Measurements from ENCODE around the gene CPPED1.

Gene CPPED1

DNA sequence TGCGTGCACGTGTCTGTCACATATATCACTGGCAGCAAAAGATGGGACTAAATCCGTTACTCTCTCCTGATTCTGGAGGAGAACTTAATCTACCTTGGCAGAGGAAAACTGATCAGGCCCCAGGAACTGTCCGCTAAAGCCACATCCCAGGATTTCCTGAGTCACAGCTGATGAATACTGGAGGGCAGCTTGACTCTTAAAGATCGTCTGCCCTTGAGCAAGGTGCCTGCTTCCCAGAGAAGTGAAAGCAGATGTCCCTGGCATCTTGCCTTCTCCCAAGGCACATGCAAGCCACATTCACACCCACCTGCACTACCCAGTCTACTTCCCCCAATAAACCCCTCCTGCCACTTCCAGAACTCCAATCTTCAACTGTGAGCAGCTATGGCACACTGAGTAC, 99.8 kb downstream of the CPPED1 start:
- no peak for DNase-seq (ENCODE audit: low read depth)
- TF ChIP-seq, protein P1, sequence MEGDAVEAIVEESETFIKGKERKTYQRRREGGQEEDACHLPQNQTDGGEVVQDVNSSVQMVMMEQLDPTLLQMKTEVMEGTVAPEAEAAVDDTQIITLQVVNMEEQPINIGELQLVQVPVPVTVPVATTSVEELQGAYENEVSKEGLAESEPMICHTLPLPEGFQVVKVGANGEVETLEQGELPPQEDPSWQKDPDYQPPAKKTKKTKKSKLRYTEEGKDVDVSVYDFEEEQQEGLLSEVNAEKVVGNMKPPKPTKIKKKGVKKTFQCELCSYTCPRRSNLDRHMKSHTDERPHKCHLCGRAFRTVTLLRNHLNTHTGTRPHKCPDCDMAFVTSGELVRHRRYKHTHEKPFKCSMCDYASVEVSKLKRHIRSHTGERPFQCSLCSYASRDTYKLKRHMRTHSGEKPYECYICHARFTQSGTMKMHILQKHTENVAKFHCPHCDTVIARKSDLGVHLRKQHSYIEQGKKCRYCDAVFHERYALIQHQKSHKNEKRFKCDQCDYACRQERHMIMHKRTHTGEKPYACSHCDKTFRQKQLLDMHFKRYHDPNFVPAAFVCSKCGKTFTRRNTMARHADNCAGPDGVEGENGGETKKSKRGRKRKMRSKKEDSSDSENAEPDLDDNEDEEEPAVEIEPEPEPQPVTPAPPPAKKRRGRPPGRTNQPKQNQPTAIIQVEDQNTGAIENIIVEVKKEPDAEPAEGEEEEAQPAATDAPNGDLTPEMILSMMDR (IDR thresholded peaks at IDR 0.05; ENCODE audit: low read depth, low read length, missing control alignments) = no peak
- in situ Hi-C loops (cut with HindIII; ENCODE audit: low sequenced_read_pairs) = no loop called here

DNA sequence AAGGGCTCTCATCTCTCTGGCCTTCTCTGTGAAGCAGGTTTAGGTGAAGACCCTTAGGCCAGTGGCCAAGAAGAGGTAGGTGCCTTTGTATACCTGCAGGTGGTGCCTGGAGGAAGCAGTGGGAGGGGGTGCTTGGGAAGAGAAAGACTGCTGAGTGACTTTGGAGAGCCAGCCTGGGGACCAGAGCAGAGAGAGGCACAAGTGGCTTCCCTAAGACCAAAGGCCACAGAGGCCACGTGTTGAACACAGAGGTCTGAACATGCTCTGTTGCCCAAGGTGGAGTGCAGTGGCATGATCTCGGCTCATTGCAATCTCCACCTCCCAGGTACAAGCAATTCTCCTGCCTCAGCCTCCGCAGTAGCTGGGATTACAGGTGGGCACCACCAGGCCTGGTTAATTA, 103.5 kb downstream of the CPPED1 start:
- no peak overlapping the region for H3K4me3 ChIP-seq (ENCODE audit: low read depth, low read length)
- in situ Hi-C loops (cut with HindIII; ENCODE audit: low sequenced_read_pairs) = no loop called here
- no peak for DNase-seq (ENCODE audit: low read depth)
- TF ChIP-seq, protein P1 (IDR thresholded peaks at IDR 0.05; ENCODE audit: low read depth, low read length, missing control alignments) = no peak

More for the DNA sequence above, 99.8 kb downstream of the CPPED1 start:
- no peak overlapping the region for H3K4me3 ChIP-seq (ENCODE audit: low read depth, low read length)

DNA sequence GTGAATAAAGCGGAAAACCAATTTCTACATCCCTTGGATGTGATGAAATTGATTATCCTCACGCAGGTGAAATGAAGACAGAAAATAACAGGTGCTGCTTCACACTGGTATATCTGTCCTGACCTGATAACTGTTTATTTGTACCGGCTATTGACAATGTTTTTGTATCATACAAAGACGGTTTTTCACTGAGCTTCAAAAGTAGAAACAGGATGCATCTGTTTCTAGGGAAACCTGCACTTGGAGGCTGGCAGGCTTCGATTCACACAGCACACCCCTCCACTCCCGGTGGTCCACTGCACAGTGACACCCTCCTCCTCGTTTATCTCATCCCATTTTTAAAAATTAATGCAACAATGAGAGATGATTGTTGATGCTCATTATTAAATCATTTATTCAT, 104.5 kb downstream of the CPPED1 start:
- TF ChIP-seq, protein P1 (IDR thresholded peaks at IDR 0.05; ENCODE audit: low read depth, low read length, missing control alignments) = no peak
- H3K4me3 ChIP-seq (ENCODE audit: low read depth, low read length) = no peak overlapping the region
- in situ Hi-C loops (cut with HindIII; ENCODE audit: low sequenced_read_pairs) = no loop called here
- no peak for DNase-seq (ENCODE audit: low read depth)

DNA sequence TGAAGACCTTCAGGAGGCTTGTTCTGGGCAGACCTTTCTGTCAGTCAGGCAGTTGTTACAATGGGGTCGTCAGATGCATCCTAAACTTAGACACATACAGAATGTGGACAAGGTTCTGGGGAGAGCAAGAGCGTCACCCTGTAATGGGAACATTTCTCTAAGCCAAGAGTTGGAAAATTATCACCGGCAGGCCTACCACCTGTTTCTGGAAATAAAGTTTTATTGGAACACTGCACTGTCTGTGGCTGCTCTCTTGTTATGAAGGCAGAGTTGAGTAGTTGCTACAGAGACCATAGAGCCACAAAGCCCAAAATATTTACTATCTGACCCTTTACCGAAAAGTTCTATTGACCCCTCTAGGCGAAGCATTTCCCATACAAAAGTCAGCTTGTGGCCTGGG, 106.2 kb downstream of the CPPED1 start:
- no peak overlapping the region for H3K4me3 ChIP-seq (ENCODE audit: low read depth, low read length)
- TF ChIP-seq, protein P1 (IDR thresholded peaks at IDR 0.05; ENCODE audit: low read depth, low read length, missing control alignments) = no peak
- in situ Hi-C loops (cut with HindIII; ENCODE audit: low sequenced_read_pairs) = no loop called here
- DNase-seq (ENCODE audit: low read depth) = no peak

DNA sequence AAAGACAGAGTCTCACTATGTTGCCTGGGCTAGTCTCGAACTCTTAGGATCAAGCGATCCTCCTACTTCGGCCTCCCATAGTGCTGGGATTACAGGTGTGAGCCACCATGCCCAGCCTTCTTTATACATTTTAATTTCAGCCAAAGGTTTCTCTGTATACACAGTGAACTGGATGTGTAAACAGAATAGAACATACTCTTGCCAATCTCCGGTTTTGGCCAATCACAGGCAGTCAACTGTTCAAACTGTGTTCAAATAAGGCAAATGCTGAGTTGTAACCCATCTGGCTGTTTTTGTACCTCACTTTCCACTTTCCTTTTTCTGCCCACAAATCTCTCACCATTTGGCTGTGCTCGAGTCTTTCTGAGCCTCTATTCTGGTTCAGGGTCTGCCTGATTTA, 108.2 kb downstream of the CPPED1 start:
- TF ChIP-seq, protein P1 (IDR thresholded peaks at IDR 0.05; ENCODE audit: low read depth, low read length, missing control alignments) = no peak
- H3K4me3 ChIP-seq (ENCODE audit: low read depth, low read length) = no peak overlapping the region
- in situ Hi-C loops (cut with HindIII; ENCODE audit: low sequenced_read_pairs) = no loop called here
- DNase-seq (ENCODE audit: low read depth) = no peak

DNA sequence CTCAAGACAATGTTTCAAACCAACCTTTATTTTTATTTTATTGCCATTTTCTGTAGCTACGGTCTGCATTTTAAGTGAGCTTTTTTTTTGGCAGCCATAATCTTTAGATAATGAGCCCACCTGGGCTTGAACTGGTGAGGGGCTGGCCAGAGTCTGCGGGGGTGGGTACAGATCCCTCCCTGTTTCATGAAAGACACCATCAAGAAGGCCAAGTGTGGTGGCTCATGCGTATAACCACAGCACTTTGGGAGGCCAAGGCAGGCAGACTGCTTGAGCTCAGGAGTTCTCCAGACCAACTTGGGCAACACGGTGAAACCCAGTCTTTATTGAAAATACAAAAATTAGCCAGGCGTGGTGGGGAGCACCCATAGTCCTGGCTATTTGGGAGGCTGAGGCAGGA, 113.7 kb downstream of the CPPED1 start:
- H3K4me3 ChIP-seq (ENCODE audit: low read depth, low read length) = no peak overlapping the region
- in situ Hi-C loops (cut with HindIII; ENCODE audit: low sequenced_read_pairs) = no loop called here
- no peak for DNase-seq (ENCODE audit: low read depth)
- TF ChIP-seq, protein P1 (IDR thresholded peaks at IDR 0.05; ENCODE audit: low read depth, low read length, missing control alignments) = no peak

Data from astrocyte of the cerebellum (primary cell).